GM19099 (cell line): ENCODE data around the gene QRSL1.

Experiments used
- POLR2A ChIP-seq: IDR thresholded peaks from 3 replicates; pipeline ENCODE4 v1.6.1; 2011; ENCODE audit warnings: low read depth; ENCODE audit not compliant: insufficient read length; ENCODE audit errors: extremely low read depth

QRSL1 gene

GRCh38 chr6:106629103-106629858, at the start of gene QRSL1, which contains the start of gene RTN4IP1:
Gene QRSL1 (plus strand): TSS chr6:106629578. CDS start chr6:106629682, 104 bp downstream.
Gene RTN4IP1 (minus strand): TSS chr6:106629498. CDS start chr6:106629021, 477 bp downstream.
- TF ChIP-seq POLR2A, result peak; percentile 48

- TF ChIP-seq POLR2A, result no peak
Observed at GRCh38 chr6:106581468-106581867, 47.9 kb upstream of the QRSL1 start.

- TF ChIP-seq POLR2A, result no peak
Observed at GRCh38 chr6:106586815-106587415, 42.5 kb upstream of the QRSL1 start.

DNA sequence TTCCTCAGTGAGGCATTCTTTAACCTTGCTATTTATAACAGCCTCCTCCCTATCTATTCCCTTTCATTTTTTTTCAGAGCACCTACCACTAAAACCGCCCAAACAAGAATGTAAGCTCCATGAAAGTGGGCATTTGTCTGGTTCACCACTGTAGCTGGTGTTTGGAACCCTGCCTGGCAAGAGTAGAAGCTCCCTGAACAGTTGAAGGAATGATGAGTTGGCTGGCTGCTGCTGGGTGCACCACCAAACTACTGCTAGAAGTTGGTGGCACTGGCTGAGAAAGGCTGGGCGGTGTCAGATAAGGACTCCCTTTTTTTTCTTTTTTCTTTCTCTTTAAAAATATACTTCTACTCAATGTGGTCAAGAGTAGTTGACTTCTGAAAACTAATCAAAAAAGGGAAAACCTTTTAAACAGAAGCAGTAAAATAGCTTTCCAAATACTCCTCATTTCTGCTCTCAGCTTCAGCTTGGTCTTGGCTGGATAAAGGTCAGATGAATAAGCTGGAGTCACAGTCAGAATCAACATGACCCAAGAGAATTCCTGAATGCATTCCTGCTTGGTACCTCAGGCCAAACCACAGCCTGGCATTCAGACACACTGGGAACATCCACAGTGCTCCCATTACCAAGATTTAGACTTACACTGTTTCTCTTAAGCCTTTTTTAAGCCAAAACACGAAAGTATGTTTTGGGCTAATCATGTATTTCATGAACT, 38.1 kb upstream of the QRSL1 start:
- TF ChIP-seq POLR2A, result no peak

DNA sequence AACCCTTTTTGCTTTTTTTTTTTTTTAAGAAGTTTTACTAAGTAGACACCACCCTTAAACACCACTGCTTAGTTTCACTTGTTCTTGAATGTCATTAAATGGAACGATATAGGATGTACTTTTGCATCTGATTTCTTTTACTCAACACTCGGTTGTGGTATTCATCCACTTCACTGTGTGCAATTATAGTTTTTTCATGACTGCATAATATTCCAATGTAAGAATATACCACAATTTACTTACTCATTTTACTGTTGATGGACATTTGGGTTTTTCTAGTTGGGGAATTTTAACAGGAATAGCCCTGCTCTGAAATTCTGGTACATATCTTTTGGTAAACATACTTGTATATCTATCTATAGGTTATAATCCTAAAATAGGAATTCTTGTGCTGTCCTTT, 29.9 kb upstream of the QRSL1 start:
- TF ChIP-seq POLR2A, result no peak

DNA sequence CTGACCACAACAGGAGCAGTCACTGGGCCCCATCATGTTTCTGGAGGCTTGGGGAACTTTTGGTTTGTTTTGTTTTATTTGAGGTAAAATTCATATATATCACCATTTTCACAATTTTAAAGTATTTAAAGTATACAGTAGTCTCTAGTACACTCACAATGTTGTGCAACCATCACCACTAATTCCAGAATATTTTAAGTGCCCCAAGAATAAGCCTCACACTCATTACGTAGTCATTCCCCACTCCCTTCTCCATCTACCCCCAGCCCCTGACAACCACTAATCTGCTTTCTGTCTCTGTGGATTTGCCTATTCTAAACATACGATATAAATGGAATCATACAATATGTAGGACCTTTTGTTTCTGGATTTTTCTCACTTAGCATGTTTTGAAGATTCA, 29.0 kb upstream of the QRSL1 start:
- no peak for TF ChIP-seq POLR2A

DNA sequence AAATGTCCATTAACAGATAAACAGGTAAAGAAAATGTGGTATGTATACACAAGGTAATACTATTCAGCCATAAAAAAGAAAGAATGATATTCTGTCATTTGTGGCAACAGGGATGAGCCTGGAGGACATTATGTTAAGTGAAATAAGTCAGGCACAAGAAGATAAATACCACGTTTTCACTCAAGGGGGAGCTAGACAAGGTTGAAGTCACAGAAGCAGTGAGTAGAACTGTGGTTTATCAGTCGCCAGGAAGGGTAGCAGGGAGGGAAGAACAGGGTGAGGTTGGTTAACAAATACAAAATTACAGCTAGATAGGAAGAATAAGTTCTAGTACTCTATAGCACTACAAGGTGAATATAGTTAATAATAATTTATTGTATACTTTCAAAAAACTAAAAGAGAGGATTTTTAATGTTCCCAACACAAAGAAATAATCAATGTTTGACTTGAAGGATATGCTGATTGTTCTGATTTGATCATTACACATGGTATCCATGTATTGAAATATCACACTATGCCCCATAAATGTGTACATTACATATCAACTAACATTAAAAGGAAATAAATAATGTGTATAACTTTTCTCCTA, 21.2 kb upstream of the QRSL1 start:
- TF ChIP-seq POLR2A, result no peak

DNA sequence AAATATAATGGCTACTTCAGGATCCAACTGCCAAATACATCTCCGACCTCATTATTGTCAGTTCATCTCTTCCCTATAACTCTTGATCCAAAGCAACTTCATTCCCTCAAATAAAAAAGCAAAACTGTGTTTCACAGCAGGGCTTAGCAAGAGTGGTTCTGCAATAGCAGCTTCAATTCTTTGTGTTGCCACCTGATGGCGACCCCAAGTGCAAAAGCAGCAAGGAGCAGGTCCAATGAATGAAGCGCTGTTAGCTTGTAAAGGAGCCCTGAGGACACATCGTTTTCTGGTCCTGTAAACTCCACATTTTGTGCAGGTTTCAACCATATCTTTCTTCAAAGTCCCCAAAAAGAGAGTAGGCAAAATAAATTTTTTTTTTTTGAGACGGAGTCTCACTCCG, 19.7 kb upstream of the QRSL1 start:
- no peak for TF ChIP-seq POLR2A

DNA sequence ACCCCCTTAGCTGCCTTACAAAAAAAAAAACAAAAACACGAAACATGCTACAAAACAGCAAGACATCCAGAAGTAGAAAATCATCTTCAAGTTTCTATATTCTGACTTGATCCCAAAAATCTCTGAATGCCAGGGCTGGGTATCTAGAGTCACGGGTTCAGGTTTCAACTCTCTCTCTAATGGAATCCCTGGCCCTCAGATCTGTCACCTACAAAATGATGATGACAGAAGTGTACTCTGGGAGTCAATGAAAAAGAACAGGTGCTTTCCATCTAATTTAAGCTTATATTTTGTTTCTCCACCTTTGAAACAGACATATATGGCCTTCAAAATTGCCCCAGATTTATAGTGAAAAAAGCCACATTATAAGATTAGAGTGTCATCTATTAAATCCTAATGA, 18.3 kb upstream of the QRSL1 start:
- no peak for TF ChIP-seq POLR2A

DNA sequence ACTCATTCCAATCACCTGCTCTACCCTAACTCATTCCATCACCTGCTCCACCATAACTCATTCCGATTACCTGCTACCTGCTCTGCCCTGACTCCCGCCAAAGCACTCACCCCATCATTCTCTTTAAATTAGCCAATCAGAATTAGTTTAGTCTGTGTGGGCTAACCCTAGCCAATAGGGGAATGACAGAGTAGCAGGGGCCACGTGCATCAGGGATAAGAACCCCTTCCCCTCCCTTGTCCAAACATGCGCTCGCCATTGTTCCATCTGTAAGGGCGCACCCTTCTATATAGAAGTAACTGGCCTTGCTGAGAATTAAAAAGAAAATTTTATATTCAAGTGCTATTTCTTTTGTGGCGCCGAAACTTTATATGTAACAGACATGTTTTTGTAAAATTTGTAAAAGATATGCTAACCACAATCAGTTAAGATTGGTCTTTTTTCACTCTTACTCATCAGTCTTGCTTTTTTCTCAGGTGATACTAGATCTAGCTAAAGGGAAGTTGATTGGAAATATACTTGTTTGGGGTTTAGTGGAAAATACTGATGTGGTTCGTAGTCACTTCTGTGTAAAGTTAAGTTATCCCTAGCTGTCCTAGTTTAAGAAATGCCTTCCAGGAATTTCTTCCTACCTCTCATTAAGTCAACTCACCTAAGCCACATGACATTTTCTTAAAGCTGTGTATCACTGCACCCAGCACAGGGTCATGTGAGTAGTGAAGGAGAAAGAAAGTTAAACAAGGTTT, 16.5 kb upstream of the QRSL1 start:
- no peak for TF ChIP-seq POLR2A

- TF ChIP-seq POLR2A, result no peak
Observed at GRCh38 chr6:106613590-106613989, 15.8 kb upstream of the QRSL1 start.

DNA sequence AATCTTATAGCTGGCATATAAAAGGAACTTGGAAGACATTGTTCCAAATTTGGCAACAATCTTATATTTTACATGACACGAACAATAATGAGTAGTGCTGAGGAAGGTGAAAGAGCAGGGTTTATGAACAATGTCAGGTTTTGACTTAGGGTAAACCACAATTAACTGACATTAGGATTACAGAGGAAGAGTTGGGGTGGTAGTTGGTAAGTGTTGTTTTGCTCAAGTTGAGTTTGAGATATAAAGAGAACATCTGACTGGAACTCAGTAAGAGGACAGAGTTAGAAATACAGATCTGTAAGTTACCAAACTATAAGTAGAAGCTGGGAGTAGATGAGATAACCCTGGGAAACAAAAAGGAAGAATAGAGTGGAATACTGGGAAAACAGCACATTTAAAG, 15.2 kb upstream of the QRSL1 start:
- no peak for TF ChIP-seq POLR2A

DNA sequence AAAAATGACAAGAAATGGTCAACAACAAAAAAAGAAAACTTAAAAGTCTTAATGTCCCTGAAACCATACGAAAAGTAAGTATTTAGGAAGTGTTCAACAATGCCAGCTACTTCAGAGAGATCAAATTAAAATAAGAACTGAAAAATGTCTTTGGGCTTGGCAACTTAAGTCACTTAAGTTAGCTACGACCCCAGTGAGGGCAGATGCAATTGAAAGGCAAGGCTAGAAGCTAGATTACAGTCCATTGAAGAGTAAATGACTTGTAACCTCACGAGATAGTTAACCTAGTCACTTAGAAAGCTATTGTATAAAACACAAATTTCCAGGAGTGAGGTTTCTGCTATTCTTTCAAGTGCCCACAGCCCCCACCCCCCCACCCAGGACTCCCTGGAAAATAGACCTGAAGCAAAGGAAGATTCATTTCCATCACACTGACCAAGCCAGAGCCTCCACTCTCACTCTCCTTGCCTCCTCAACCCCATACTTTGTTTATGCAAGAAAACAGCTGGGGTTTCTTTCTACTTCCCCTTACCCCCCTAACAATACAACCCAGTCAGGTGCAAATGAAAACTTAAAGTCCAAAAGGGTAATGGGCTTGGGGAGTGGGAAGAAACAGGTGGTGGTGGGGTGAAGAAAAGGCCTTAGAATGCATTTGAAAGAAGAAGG, 14.7 kb upstream of the QRSL1 start:
- no peak for TF ChIP-seq POLR2A

GRCh38 chr6:106617302-106617701, 12.1 kb upstream of the QRSL1 start:
- no peak for TF ChIP-seq POLR2A
